Tibial nerve (tissue), 4 donors: Measurements from ENCODE around the gene GAB3. TPM values are rescaled to one million over a fixed set of nuclear protein-coding genes. Genes with fewer than 3 reads are reported as not detected.
"Not testable (repeated sequence)": the region's sequence is repeated elsewhere in the genome, so short reads cannot be mapped to it uniquely, and the experiment has no call there.

Experiments used
- DNase-seq, 2 donors: peaks; one replicate each; pipeline ENCODE4 v3.0.0-alpha.2; 2019; ENCODE audit warnings: low spot score in 2 of 2
- H3K27ac ChIP-seq, 4 donors: fragments of 200-600 bp; sonication (generic) in 3 of 4; one replicate each; pipeline ENCODE4 v1.5.1; 2017 to 2019; ENCODE audit warnings: mild to moderate bottlenecking in 1 of 4
- H3K27me3 ChIP-seq, 2 donors: fragments of 200-600 bp; sonication (generic) in 1 of 2; one replicate each; pipeline versions ENCODE4 v1.5.1 to v1.6.0; 2017 to 2019
- H3K36me3 ChIP-seq, 3 donors: fragments of 200-600 bp; sonication (generic); one replicate each; pipeline ENCODE4 v1.5.1; 2018 to 2019
- H3K4me1 ChIP-seq, 4 donors: fragments of 200-600 bp; sonication (generic) in 3 of 4; one replicate each; pipeline ENCODE4 v1.5.1; 2017 to 2019
- H3K4me3 ChIP-seq, 4 donors: fragments of 200-600 bp; sonication (generic) in 3 of 4; one replicate each; pipeline ENCODE4 v1.5.1; 2017 to 2019; ENCODE audit warnings: mild to moderate bottlenecking in 1 of 4, moderate library complexity in 1 of 4
- H3K9me3 ChIP-seq, 4 donors: fragments of 200-600 bp; sonication (generic) in 3 of 4; one replicate each; pipeline ENCODE4 v1.5.1; 2017 to 2019
- CTCF ChIP-seq, 5 experiments: fragments of 200-600 bp in 3 of 5; fragments of 450-650 bp in 2 of 5; sonication (generic) in 3 of 5; IDR thresholded peaks; one replicate each; pipeline ENCODE4 v1.5.1; 2016 to 2019; ENCODE audit warnings: antibody characterized with exemption in 5 of 5, mild to moderate bottlenecking in 3 of 5, moderate library complexity in 2 of 5
- EP300 ChIP-seq, 2 donors: sonication (generic); formaldehyde crosslinking; IDR thresholded peaks; one replicate each; pipeline ENCODE4 v1.6.1; 2017; ENCODE audit warnings: antibody characterized with exemption in 2 of 2, mild to moderate bottlenecking in 1 of 2
- POLR2A ChIP-seq, 2 donors: fragments of 450-650 bp; IDR thresholded peaks; one replicate each; pipeline ENCODE4 v1.6.1; 2017; ENCODE audit warnings: antibody characterized with exemption in 2 of 2, mild to moderate bottlenecking in 2 of 2, moderate library complexity in 2 of 2
- WGBS, 2 donors: methylation state at CpG; one replicate each; pipeline ENCODE4 v1.1.5; 2018; 5-methylcytosine and 5-hydroxymethylcytosine counted together
- total RNA-seq, 4 donors: library from RNA; depleted of rRNA; stranded (reverse); fragments of >200 nt; gene quantifications; one replicate each; pipeline ENCODE4 v1.1.0, GENCODE V29; 2016

Gene GAB3
- total RNA-seq, 4 donors from 2014 or later = 5.1 to 7.5 (median 5.8) TPM

- H3K9me3 ChIP-seq = no peaks in the 10 kb centered on the region
- no peaks in the 10 kb centered on the region for H3K36me3 ChIP-seq
- no peak overlapping the region for H3K27ac ChIP-seq
- no peak overlapping the region for H3K4me3 ChIP-seq
- 95 to 97% methylated on average over 21 to 23 of the region's 30 CpGs for WGBS, 2 donors
- no peak for DNase-seq
- H3K27me3 ChIP-seq = no peaks in the 10 kb centered on the region
- no peaks in the 10 kb centered on the region for H3K4me1 ChIP-seq
- TF ChIP-seq CTCF (IDR thresholded peaks at IDR 0.05) = no peak
- no peak for TF ChIP-seq POLR2A (IDR thresholded peaks at IDR 0.05)
- no peak for TF ChIP-seq EP300 (IDR thresholded peaks at IDR 0.05)
Measured at GRCh38 chrX:154652311-154653047, 98.4 kb downstream of the GAB3 start.

GRCh38 chrX:154650221-154650510, 100.7 kb downstream of the GAB3 start:
- no peaks in the 10 kb centered on the region for H3K36me3 ChIP-seq
- no peak overlapping the region for H3K4me3 ChIP-seq
- H3K9me3 ChIP-seq = no peaks in the 10 kb centered on the region
- no peak overlapping the region for H3K27ac ChIP-seq
- TF ChIP-seq CTCF (IDR thresholded peaks at IDR 0.05) (no peak), EP300 (IDR thresholded peaks at IDR 0.05) (no peak), POLR2A (IDR thresholded peaks at IDR 0.05) (no peak)
- 78% methylated on average over 13 of the region's 13 CpGs; no CpG with 5 or more reads in 1 of the 2 donors for WGBS, 2 donors
- no peaks in the 10 kb centered on the region for H3K4me1 ChIP-seq
- H3K27me3 ChIP-seq = no peaks in the 10 kb centered on the region
- no peak for DNase-seq

GRCh38 chrX:154649503-154650220, 101.2 kb downstream of the GAB3 start:
- WGBS, 2 donors = 73 to 75% methylated on average over 4 to 20 of the region's 23 CpGs
- TF ChIP-seq CTCF (IDR thresholded peaks at IDR 0.05) (no peak), POLR2A (IDR thresholded peaks at IDR 0.05) (no peak), EP300 (IDR thresholded peaks at IDR 0.05) (no peak)
- H3K4me3 ChIP-seq = no peak overlapping the region
- no peak for DNase-seq
- no peaks in the 10 kb centered on the region for H3K27me3 ChIP-seq
- H3K27ac ChIP-seq = no peak overlapping the region
- H3K9me3 ChIP-seq = no peaks in the 10 kb centered on the region
- H3K4me1 ChIP-seq = no peaks in the 10 kb centered on the region
- no peaks in the 10 kb centered on the region for H3K36me3 ChIP-seq

GRCh38 chrX:154648931-154649330, 101.9 kb downstream of the GAB3 start:
- Histone ChIP-seq H3K27ac (no peak overlapping the region), H3K9me3 (no peaks in the 10 kb centered on the region), H3K4me3 (no peak overlapping the region), H3K27me3 (no peaks in the 10 kb centered on the region), H3K36me3 (no peaks in the 10 kb centered on the region), H3K4me1 (no peaks in the 10 kb centered on the region)
- 85 to 92% methylated on average over 4 to 15 of the region's 15 CpGs for WGBS, 2 donors
- no peak for DNase-seq
- no peak for TF ChIP-seq EP300 (IDR thresholded peaks at IDR 0.05)
- TF ChIP-seq CTCF (IDR thresholded peaks at IDR 0.05) = no peak
- TF ChIP-seq POLR2A (IDR thresholded peaks at IDR 0.05) = no peak

- H3K27me3 ChIP-seq, H3K36me3 ChIP-seq, H3K27ac ChIP-seq, DNase-seq, H3K9me3 ChIP-seq, H3K4me3 ChIP-seq, H3K4me1 ChIP-seq: not testable (repeated sequence)
- WGBS, 2 donors = no CpG with 5 or more reads among the region's 24 CpGs
Measured at GRCh38 chrX:154645745-154646378, 105.0 kb downstream of the GAB3 start.

- not testable (repeated sequence) for H3K4me1 ChIP-seq, H3K9me3 ChIP-seq, H3K27me3 ChIP-seq, H3K27ac ChIP-seq, H3K36me3 ChIP-seq, DNase-seq, H3K4me3 ChIP-seq
- no CpG with 5 or more reads among the region's 31 CpGs for WGBS, 2 donors
Measured at GRCh38 chrX:154643708-154644107, 107.2 kb downstream of the GAB3 start.

GRCh38 chrX:154641740-154642139, 109.1 kb downstream of the GAB3 start:
- not testable (repeated sequence) for H3K27me3 ChIP-seq, H3K4me1 ChIP-seq, H3K4me3 ChIP-seq, DNase-seq, H3K9me3 ChIP-seq, H3K27ac ChIP-seq, H3K36me3 ChIP-seq
- WGBS, 2 donors = no CpG with 5 or more reads among the region's 10 CpGs

- H3K9me3 ChIP-seq, H3K4me3 ChIP-seq, H3K27me3 ChIP-seq, DNase-seq, H3K36me3 ChIP-seq, H3K4me1 ChIP-seq, H3K27ac ChIP-seq: not testable (repeated sequence)
- no CpG with 5 or more reads among the region's 11 CpGs for WGBS, 2 donors
Measured at GRCh38 chrX:154633661-154634060, 117.2 kb downstream of the GAB3 start.

GRCh38 chrX:154630949-154631348, 119.9 kb downstream of the GAB3 start:
- not testable (repeated sequence) for H3K27me3 ChIP-seq, H3K9me3 ChIP-seq, DNase-seq, H3K36me3 ChIP-seq, H3K4me1 ChIP-seq, H3K4me3 ChIP-seq, H3K27ac ChIP-seq
- WGBS, 2 donors = no CpG with 5 or more reads among the region's 11 CpGs
